BJ (cell line): Measurements from ENCODE around the gene KRTAP4-3. TPM values are rescaled to one million over a fixed set of nuclear protein-coding genes. Genes with fewer than 3 reads are reported as not detected.
A peak's percentile ranks its signal among the peaks of the same experiment; 100 is the strongest.
"Not testable (repeated sequence)": the region's sequence is repeated elsewhere in the genome, so short reads cannot be mapped to it uniquely, and the experiment has no call there.

Experiments
- CTCF ChIA-PET: fragments of 350-600 bp; formaldehyde crosslinking; extraction: SDS; loops from one replicate; lab custom pipeline; 2021; ENCODE audit warnings: antibody characterized with exemption, inconsistent platforms; lab: Yijun Ruan, JAX
- POLR2A ChIA-PET: fragments of 300-600 bp; sonication (Branson Sonifier 250); formaldehyde crosslinking; extraction: SDS; loops from one replicate; lab custom pipeline; 2021; ENCODE audit warnings: antibody characterized with exemption; lab: Charles Lee
- DNase-seq: peaks from one replicate; pipeline ENCODE4 v3.0.0-alpha.2; 2011; ENCODE audit warnings: low read depth
- H3K27me3 ChIP-seq: 2 replicates; pipeline ENCODE4 v1.6.0; 2011; ENCODE audit warnings: low read length; ENCODE audit not compliant: control insufficient read depth, insufficient read depth
- H3K36me3 ChIP-seq: 2 replicates; pipeline ENCODE4 v1.5.1; 2011; ENCODE audit warnings: low read length; ENCODE audit not compliant: control insufficient read depth, insufficient read depth
- H3K4me3 ChIP-seq: 2 replicates; pipeline ENCODE4 v1.5.1; 2011; ENCODE audit warnings: low read depth, mild to moderate bottlenecking, control low read depth, low read length
- polyA plus RNA-seq: library from polyadenylated mRNA; depleted of rRNA; stranded (reverse); fragments of >200 nt; gene quantifications from 2 replicates; pipeline ENCODE4 v1.2.3, GENCODE V29; 2011
- TF ChIP-seq, protein P1 (sequence below): IDR thresholded peaks from 2 replicates; pipeline ENCODE4 v1.5.1; 2011; ENCODE audit warnings: low read depth, mild to moderate bottlenecking, control low read depth, inconsistent platforms, low read length, moderate library complexity; ENCODE audit not compliant: insufficient read depth

The KRTAP4-3 gene
- polyA plus RNA-seq, 1 experiment, result not detected

DNA sequence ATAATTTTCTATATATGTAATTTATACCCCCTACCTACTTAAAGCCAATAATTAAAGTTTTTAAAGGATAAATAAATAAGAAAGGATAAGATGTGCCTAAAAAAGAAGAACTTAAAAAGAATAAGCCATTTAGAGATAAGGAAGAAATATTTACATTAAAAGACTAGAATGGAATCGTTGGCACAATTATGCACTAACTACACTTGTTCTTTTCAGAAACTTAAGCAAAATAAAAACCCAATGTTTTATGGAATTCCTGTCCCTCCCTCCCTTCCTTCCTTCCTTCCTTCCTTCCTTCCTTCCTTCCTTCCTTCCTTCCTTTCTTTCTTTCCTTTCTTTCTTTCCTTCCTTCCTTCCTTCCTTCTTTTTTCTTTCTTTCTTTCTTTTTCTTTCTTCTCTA, 23.2 kb downstream of the KRTAP4-3 start:
- DNase-seq, result no peak
- Histone ChIP-seq H3K36me3 (no peaks in the 10 kb centered on the region), H3K27me3 (no peaks in the 10 kb centered on the region), H3K4me3 (no peak overlapping the region)
- ChIA-PET POLR2A (no interaction called here), CTCF (no interaction called here)
- TF ChIP-seq, protein P1, sequence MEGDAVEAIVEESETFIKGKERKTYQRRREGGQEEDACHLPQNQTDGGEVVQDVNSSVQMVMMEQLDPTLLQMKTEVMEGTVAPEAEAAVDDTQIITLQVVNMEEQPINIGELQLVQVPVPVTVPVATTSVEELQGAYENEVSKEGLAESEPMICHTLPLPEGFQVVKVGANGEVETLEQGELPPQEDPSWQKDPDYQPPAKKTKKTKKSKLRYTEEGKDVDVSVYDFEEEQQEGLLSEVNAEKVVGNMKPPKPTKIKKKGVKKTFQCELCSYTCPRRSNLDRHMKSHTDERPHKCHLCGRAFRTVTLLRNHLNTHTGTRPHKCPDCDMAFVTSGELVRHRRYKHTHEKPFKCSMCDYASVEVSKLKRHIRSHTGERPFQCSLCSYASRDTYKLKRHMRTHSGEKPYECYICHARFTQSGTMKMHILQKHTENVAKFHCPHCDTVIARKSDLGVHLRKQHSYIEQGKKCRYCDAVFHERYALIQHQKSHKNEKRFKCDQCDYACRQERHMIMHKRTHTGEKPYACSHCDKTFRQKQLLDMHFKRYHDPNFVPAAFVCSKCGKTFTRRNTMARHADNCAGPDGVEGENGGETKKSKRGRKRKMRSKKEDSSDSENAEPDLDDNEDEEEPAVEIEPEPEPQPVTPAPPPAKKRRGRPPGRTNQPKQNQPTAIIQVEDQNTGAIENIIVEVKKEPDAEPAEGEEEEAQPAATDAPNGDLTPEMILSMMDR, result no peak

DNA sequence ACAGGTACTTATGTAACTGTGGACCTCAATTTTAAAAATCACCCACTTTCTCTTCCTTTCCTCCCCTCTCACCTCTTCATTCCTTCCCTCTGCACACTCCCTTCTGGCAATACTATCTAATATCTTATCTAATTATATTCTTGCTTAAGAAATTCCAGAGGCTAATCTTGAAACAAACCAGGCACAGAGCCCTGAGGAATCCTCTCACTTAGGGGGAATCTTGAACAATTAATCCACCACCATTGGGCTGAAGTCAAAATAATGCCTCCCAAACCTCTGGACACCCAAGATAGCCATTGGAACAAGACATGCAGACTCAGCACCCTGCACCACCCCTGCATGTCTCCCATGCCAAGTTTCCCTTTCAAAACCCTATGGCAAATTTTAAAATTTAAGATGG, 26.7 kb downstream of the KRTAP4-3 start:
- TF ChIP-seq, protein P1, result no peak
- Histone ChIP-seq H3K36me3 (no peaks in the 10 kb centered on the region), H3K27me3 (no peaks in the 10 kb centered on the region), H3K4me3 (no peak overlapping the region)
- ChIA-PET POLR2A (no interaction called here), CTCF (interaction anchor here (0.6 kb wide), 1 partner anchor 270 kb away, joined by 3 read pairs; no protein-coding TSS in a partner anchor)
- DNase-seq, result no peak

DNA sequence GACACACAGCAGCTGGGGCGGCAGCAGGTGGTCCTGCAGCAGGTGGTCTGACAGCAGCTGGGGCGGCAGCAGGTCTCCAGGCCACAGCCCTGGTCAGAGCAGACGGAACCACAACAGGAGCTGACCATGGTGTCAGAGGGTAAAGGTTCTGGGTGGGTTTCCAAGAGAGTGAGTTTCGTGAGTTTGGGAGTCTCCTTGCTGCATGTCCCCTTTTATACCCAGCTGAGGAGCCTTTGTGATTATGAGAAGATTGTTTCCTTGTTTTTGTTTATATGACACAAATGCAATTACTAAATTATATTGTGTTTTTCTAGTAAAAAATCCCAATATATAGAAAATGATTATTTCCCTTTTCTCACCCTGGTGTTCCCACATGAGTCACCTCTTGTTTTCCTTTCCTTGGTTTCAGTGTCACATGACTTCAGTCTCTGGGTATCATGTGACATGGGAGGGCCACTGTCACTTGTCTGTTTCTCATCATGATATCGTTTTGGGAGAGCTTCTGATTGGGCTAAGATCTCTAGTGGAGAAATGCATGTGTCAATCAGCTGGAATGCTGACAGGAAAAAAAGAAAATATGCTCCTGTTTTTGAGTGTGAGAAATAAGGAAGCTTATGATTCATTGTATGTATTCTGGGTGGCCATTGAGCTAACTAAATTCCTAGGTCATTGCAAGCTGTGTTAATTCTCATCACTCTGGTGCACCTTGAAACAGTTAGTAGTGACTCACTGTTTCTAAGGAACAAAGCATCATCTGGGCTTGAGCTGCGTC, 27.5 kb downstream of the KRTAP4-3 start, which contains the start of gene KRTAP4-6:
Gene KRTAP4-6 (minus strand): TSS at position 185 of the 772 bp plus-strand sequence. CDS start 57 bp downstream, at position 128.
- TF ChIP-seq, protein P1, result no peak
- ChIA-PET CTCF (no interaction called here), POLR2A (no interaction called here)
- no peaks in the 10 kb centered on the region for H3K27me3 ChIP-seq
- H3K36me3 ChIP-seq, result no peaks in the 10 kb centered on the region
- no peak within 1 kb of the TSS for H3K4me3 ChIP-seq
- peak; percentile 60 for DNase-seq

DNA sequence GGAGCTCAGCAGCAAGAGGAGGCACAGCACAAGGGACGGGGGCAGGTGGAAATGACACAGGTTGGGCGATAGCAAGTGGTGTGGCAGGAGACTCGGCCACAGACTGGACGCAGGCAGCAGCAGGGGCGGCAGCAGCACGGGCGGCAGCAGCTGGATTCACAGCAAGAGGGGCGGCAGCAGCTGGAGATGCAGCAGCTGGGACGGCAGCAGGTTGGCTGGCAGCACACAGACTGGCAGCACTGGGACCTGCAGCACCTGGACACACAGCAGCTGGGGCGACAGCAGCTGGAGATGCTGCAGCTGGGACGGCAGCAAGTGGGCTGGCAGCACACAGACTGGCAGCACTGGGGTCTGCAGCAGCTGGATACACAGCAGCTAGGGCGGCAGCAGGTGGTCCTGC, 28.2 kb downstream of the KRTAP4-3 start:
- POLR2A ChIA-PET, H3K27me3 ChIP-seq, H3K4me3 ChIP-seq, H3K36me3 ChIP-seq, DNase-seq: not testable (repeated sequence)
- CTCF ChIA-PET, result interaction anchor here (0.7 kb wide), 1 partner anchor 410 kb away, joined by 3 read pairs; no protein-coding TSS in a partner anchor

DNA sequence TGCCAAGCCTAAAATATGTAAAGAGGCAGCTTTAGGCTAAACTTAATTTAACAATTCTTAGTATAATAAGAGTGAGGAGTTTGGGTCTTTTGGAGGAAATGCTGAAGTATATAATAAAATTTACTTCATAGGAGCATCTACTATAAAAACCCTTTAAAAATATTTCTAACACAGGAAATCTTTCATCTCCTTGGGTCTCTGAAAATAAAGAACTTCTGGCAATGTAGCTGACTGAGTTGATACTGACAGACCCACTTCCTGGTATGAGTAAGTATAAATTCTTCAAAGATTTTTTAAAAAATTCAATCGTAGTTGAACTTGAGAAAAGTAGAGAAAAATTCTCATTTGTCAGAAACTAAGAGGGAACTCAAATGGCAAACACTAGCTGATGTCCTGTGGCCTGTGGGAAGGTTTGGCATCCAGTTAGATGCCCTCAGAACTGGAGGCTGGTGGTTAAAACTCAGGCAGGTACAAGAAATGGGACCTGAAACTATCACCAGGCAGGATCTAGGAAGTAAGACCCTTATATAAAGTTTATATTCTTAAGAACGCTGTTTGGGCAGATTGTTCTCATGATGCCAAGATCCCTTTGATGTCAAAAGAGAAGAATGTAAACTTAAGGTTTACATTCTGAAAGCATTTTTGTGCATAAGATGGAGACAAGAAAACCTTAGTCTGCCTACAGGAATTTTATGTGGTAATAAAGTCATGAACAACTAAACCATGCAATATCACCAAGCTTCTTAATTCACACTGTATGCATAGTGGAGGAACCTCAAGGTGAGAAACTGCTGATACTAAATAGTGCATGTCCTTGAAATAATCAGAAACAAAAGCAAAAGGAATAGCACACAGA, 33.9 kb downstream of the KRTAP4-3 start:
- no peak for DNase-seq
- ChIA-PET POLR2A (interaction anchor here (0.6 kb wide), 1 partner anchor 78 kb away, joined by 3 read pairs; no protein-coding TSS in a partner anchor), CTCF (interaction anchor here (0.7 kb wide), 1 partner anchor 248 kb away, joined by 3 read pairs; no protein-coding TSS in a partner anchor)
- TF ChIP-seq, protein P1, result no peak
- Histone ChIP-seq H3K27me3 (no peaks in the 10 kb centered on the region), H3K36me3 (no peaks in the 10 kb centered on the region), H3K4me3 (no peak overlapping the region)
